Body of pancreas (tissue), 4 donors: ENCODE results near the gene GRM8. TPM values are rescaled to one million over a fixed set of nuclear protein-coding genes. Genes with fewer than 3 reads are reported as not detected.

Experiments
- ATAC-seq: fragments of 150-250 bp; one replicate; pipeline ENCODE4 v1.9.1; 2016
- DNase-seq, 4 donors: peaks; one replicate each; pipeline ENCODE4 v3.0.0-alpha.2; 2019
- H3K27ac ChIP-seq, 4 donors: fragments of 200-600 bp; sonication (generic); 1 replicate in 3 of 4; 2 replicates in 1 of 4; pipeline versions ENCODE4 v1.5.1 to v1.6.1; 2016 to 2019; ENCODE audit warnings: mild to moderate bottlenecking in 1 of 4, mixed read lengths in 1 of 4, moderate library complexity in 1 of 4
- H3K27me3 ChIP-seq, 2 donors: fragments of 200-600 bp; sonication (generic); one replicate each; pipeline ENCODE4 v1.6.0; 2016; ENCODE audit warnings: mild to moderate bottlenecking in 1 of 2
- H3K36me3 ChIP-seq, 2 donors: fragments of 200-600 bp; sonication (generic); replicated peaks in 1 of 2; 2 replicates each; pipeline ENCODE4 v1.5.1; 2016; ENCODE audit warnings: low read depth in 2 of 2; ENCODE audit not compliant: insufficient read depth in 1 of 2
- H3K4me1 ChIP-seq: fragments of 200-600 bp; sonication (generic); one replicate; pipeline ENCODE4 v1.6.0; 2016
- H3K4me3 ChIP-seq, 2 donors: fragments of 200-600 bp; sonication (generic); 1 replicate in 1 of 2; 2 replicates in 1 of 2; pipeline ENCODE4 v1.5.1; 2016 to 2019
- H3K9me3 ChIP-seq, 3 donors: fragments of 200-600 bp; sonication (generic); 1 replicate in 2 of 3; 2 replicates in 1 of 3; pipeline ENCODE4 v1.5.1; 2016
- POLR2A ChIP-seq, 3 donors: fragments of 450-650 bp; IDR thresholded peaks; one replicate each; pipeline ENCODE4 v1.6.1; 2016; ENCODE audit warnings: antibody characterized with exemption in 3 of 3, mild to moderate bottlenecking in 2 of 3
- WGBS, 2 donors: methylation state at CpG; one replicate each; pipeline ENCODE4 v1.1.5; 2017; 5-methylcytosine and 5-hydroxymethylcytosine counted together
- intact Hi-C: fragments of 100-400 bp; cut with DNase I; formaldehyde crosslinking; loops from one replicate; pipeline ENCODE4 v1.15.1; 2023
- total RNA-seq, 2 donors: library from RNA; depleted of rRNA; stranded (reverse); fragments of >200 nt; gene quantifications; one replicate each; pipeline ENCODE4 v1.1.0, GENCODE V29; 2016
- TF ChIP-seq, protein P1 (sequence below), 7 experiments: fragments of 450-650 bp in 4 of 7; fragments of 200-600 bp in 3 of 7; sonication (generic) in 3 of 7; IDR thresholded peaks; one replicate each; pipeline ENCODE4 v1.5.1; 2016 to 2019; ENCODE audit warnings: antibody characterized with exemption in 7 of 7

The GRM8 gene
- total RNA-seq, 2 donors from 2014 or later = 2.3 TPM; not detected in 1

DNA sequence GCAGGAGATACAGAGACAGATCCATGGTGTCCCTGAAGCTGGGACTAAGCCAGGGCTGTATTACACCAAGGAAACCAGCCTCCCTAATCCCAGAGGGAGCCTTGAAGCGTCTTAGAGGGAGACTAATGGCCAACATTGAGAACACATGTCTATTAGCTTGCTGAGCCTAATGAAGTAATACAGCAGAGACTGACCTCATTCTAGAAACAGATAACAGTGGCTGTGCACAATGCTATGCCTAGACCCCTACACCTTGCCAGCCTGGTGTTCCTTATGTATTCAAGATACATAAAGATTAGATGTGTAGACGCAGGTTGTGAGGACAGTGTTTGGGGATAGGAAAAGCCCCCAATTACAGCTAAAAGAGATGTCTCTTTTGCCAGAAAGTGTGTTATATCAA lies 19.1 kb downstream of the GRM8 start:
- ATAC-seq = no peak
- no peak overlapping the region for H3K4me3 ChIP-seq
- no peak overlapping the region for H3K27ac ChIP-seq
- intact Hi-C loops = no loop called here
- H3K36me3 ChIP-seq = no peaks in the 10 kb centered on the region
- DNase-seq = no peak
- TF ChIP-seq, protein P1, sequence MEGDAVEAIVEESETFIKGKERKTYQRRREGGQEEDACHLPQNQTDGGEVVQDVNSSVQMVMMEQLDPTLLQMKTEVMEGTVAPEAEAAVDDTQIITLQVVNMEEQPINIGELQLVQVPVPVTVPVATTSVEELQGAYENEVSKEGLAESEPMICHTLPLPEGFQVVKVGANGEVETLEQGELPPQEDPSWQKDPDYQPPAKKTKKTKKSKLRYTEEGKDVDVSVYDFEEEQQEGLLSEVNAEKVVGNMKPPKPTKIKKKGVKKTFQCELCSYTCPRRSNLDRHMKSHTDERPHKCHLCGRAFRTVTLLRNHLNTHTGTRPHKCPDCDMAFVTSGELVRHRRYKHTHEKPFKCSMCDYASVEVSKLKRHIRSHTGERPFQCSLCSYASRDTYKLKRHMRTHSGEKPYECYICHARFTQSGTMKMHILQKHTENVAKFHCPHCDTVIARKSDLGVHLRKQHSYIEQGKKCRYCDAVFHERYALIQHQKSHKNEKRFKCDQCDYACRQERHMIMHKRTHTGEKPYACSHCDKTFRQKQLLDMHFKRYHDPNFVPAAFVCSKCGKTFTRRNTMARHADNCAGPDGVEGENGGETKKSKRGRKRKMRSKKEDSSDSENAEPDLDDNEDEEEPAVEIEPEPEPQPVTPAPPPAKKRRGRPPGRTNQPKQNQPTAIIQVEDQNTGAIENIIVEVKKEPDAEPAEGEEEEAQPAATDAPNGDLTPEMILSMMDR (IDR thresholded peaks at IDR 0.05) = no peak
- TF ChIP-seq POLR2A (IDR thresholded peaks at IDR 0.05) = no peak
- WGBS, 2 donors = 62 to 69% methylated on average over 2 of the region's 2 CpGs
- H3K4me1 ChIP-seq = no peaks in the 10 kb centered on the region
- H3K9me3 ChIP-seq = no peaks in the 10 kb centered on the region
- H3K27me3 ChIP-seq = no peaks in the 10 kb centered on the region

- H3K36me3 ChIP-seq = no peaks in the 10 kb centered on the region
- TF ChIP-seq, protein P1 (IDR thresholded peaks at IDR 0.05) = no peak
- no peak for TF ChIP-seq POLR2A (IDR thresholded peaks at IDR 0.05)
- DNase-seq = no peak
- no peaks in the 10 kb centered on the region for H3K27me3 ChIP-seq
- intact Hi-C loops = no loop called here
- H3K4me1 ChIP-seq = no peaks in the 10 kb centered on the region
- no peak overlapping the region for H3K4me3 ChIP-seq
- H3K27ac ChIP-seq = no peak overlapping the region
- no peaks in the 10 kb centered on the region for H3K9me3 ChIP-seq
- no peak for ATAC-seq
Measured at GRCh38 chr7:127231415-127231814, 21.3 kb downstream of the GRM8 start.

DNA sequence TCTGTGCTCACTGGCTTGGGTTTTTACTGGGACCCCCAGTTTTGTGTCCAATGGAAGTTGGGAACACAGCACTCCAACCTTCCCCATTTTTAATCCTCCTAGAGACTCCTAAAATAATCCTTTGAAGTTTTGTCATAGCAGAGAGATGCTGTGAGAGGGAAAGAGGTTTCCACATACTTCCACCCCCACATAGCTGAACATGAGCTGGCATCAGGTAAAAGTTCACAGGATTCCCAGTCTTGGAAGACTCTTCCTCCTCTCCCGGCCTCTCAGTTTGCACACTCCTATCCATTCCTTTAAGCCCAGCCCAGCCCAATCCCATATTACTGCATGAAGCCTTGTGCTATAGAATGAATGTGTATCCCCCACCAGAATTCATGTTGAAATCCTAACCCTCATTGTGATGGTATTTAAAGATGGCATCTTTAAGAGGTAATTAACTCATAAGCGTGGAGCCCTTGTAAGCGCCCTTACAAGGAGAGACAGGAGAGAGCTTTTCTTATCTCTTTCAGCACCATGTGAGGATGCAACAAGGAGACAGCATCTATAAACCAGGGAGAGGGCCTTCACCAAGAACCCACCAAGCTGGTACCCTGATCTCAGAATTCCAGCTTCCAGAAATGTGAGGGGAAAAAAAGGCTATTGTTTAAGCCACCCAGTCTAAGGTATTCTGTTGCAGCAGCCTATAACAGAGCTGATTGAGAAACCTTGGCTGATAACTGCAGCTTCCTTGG lies 22.4 kb downstream of the GRM8 start:
- intact Hi-C loops = no loop called here
- no peak overlapping the region for H3K4me3 ChIP-seq
- no peaks in the 10 kb centered on the region for H3K27me3 ChIP-seq
- H3K9me3 ChIP-seq = no peaks in the 10 kb centered on the region
- no peaks in the 10 kb centered on the region for H3K36me3 ChIP-seq
- WGBS, 2 donors = 89 to 90% methylated on average over 3 of the region's 3 CpGs
- ATAC-seq (no peak), DNase-seq (no peak)
- H3K4me1 ChIP-seq = no peaks in the 10 kb centered on the region
- H3K27ac ChIP-seq = no peak overlapping the region
- TF ChIP-seq, protein P1 (IDR thresholded peaks at IDR 0.05) = no peak
- no peak for TF ChIP-seq POLR2A (IDR thresholded peaks at IDR 0.05)

DNA sequence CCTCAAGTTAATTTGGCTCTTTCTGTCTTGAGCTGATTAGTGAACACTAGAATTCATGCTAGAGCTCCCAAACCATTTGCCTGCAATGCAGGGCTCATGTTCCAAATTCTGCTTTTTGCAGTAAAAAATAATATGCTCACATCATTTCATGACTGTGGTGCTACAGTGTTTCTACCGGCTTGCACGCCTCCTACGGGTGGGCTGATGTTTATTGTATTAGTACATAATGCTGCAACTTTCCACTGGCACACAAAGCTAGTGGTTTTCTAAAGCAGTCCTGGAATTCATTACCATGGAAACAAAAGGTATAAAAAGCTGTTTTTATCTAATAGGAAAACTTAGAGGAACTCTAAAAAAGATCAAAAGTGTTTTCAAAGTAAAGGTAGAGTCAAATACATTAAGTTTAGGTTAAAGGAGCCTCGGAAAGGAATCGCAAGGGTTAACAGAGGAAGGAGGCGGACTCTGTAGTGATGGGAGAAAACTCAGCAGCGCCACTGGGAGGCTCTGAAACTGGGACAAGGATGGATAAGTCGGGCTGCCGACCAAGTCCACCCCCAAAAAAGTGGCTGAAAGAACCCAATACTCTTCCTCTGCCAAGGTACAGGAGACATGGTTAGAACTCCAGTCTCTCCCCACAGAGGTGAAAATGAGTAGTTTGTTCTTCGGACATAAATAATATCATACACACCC lies 25.9 kb downstream of the GRM8 start:
- ATAC-seq (no peak), DNase-seq (no peak)
- Histone ChIP-seq H3K27me3 (no peaks in the 10 kb centered on the region), H3K27ac (no peak overlapping the region), H3K4me1 (no peaks in the 10 kb centered on the region), H3K36me3 (no peaks in the 10 kb centered on the region), H3K9me3 (no peaks in the 10 kb centered on the region), H3K4me3 (no peak overlapping the region)
- intact Hi-C loops = no loop called here
- no peak for TF ChIP-seq POLR2A (IDR thresholded peaks at IDR 0.05)
- TF ChIP-seq, protein P1 (IDR thresholded peaks at IDR 0.05) = no peak
- WGBS, 2 donors = 52 to 56% methylated on average over 10 of the region's 10 CpGs
